T-helper 17 cell (primary cell): Measurements from ENCODE around the gene APLF. TPM values are rescaled to one million over a fixed set of nuclear protein-coding genes. Genes with fewer than 3 reads are reported as not detected.
"Not testable (repeated sequence)": the region's sequence is repeated elsewhere in the genome, so short reads cannot be mapped to it uniquely, and the experiment has no call there.

Experiments used
- ATAC-seq: fragments of 150-1000 bp; cut with Tn5 transposase; 2 replicates; pipeline ENCODE4 v1.10.0; 2021; ENCODE audit warnings: mild to moderate bottlenecking, moderate library complexity
- DNase-seq, 3 donors: peaks; one replicate each; pipeline versions ENCODE4 v3.0.0 to v3.0.0-alpha.2; 2020 to 2021
- H3K9me3 ChIP-seq: one replicate; pipeline ENCODE4 v1.7.0; 2013; ENCODE audit warnings: low read length, mild to moderate bottlenecking; ENCODE audit not compliant: control insufficient read depth, poor library complexity, severe bottlenecking
- H3K27ac Mint-ChIP-seq: one replicate; pipeline ENCODE4 v1.8.0; 2022; ENCODE audit warnings: mild to moderate bottlenecking, moderate library complexity, mixed read lengths
- H3K27me3 Mint-ChIP-seq: one replicate; pipeline ENCODE4 v1.8.0; 2022; ENCODE audit warnings: mixed read lengths
- H3K36me3 Mint-ChIP-seq: one replicate; pipeline ENCODE4 v1.8.0; 2022; ENCODE audit warnings: low read depth, mixed read lengths
- H3K4me1 Mint-ChIP-seq: one replicate; pipeline ENCODE4 v1.8.0; 2022; ENCODE audit warnings: mild to moderate bottlenecking, mixed read lengths
- H3K4me3 Mint-ChIP-seq: one replicate; pipeline ENCODE4 v1.8.0; 2022; ENCODE audit warnings: mild to moderate bottlenecking, moderate library complexity, mixed read lengths
- total RNA-seq, 4 donors: library from RNA in 2 of 4; stranded (reverse) in 2 of 4; gene quantifications; one replicate each; pipeline ENCODE4 v1.2.3 and lab custom pipeline; 2022 to 2026

The APLF gene
- total RNA-seq, 2 donors from 2014 or later, result 5.3 to 6.4 TPM

DNA sequence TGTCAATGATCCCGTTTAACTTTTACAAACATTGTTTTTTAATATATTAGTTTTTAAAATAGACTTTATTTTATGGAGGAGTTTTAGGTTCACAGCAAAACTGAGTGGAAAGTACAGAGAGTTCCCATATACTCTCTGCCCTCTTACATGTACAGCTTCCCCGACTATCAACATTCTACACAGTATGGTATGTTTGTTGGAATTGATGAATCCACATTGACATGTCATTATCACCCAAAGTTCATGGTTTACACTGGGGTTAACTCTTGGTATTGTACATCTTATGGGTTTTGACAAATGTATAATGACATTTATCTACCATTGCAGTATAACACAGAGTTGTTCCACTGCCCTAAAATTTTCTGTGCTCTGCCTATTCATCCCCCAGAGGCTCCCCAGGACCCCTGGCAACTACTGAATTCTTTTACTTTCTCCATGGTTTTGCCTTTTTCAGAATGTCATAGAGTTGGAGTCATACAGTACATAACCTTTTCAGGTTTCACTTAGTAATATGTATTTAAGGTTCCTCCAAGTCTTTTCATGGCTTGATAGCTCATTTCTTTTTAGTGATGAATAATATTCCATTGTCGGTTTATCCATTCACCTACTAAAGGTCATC lies 5.5 kb downstream of the APLF start:
- no peak overlapping the region for H3K4me3 Mint-ChIP-seq
- ATAC-seq (no peak), DNase-seq (no peak)
- H3K27me3 Mint-ChIP-seq, result no peaks in the 10 kb centered on the region
- no peaks in the 10 kb centered on the region for H3K9me3 ChIP-seq
- peaks cover 19% of the 10 kb centered on the region for H3K4me1 Mint-ChIP-seq
- H3K27ac Mint-ChIP-seq, result peak overlapping the region; percentile 14
- peaks cover 2% of the 10 kb centered on the region for H3K36me3 Mint-ChIP-seq

- peaks cover 2% of the 10 kb centered on the region for H3K36me3 Mint-ChIP-seq
- no peaks in the 10 kb centered on the region for H3K27me3 Mint-ChIP-seq
- DNase-seq, result no peak
- H3K4me1 Mint-ChIP-seq, result peaks cover 10% of the 10 kb centered on the region
- no peak overlapping the region for H3K4me3 Mint-ChIP-seq
- ATAC-seq, result no peak
- H3K9me3 ChIP-seq, result no peaks in the 10 kb centered on the region
- H3K27ac Mint-ChIP-seq, result no peak overlapping the region
These were observed 7.7 kb downstream of the APLF start for GRCh38 chr2:68475110-68475509.

DNA sequence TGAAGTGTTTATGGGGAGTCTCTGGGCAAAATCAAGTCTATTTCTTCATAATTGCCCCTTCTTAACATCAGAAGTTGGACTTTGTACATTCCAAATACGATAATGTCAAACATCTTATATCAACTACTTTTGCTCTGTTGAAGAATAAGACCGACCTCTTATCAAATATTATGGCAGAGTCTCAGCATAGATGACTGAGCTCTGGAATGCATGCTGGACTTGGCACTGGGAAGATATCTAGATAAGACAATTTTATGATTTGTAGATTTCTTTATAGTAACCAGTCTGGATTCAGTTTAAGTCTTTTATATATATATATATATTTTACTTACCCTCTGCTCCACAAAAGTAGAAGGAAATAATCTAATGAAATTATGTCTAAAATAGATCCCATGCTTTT lies 8.2 kb downstream of the APLF start:
- ATAC-seq (no peak), DNase-seq (no peak)
- H3K4me1 Mint-ChIP-seq, result peaks cover 10% of the 10 kb centered on the region
- no peaks in the 10 kb centered on the region for H3K27me3 Mint-ChIP-seq
- no peak overlapping the region for H3K27ac Mint-ChIP-seq
- no peak overlapping the region for H3K4me3 Mint-ChIP-seq
- H3K36me3 Mint-ChIP-seq, result peaks cover 2% of the 10 kb centered on the region
- H3K9me3 ChIP-seq, result no peaks in the 10 kb centered on the region

- Mint-ChIP-seq H3K4me3 (no peak overlapping the region), H3K4me1 (peaks cover 12% of the 10 kb centered on the region), H3K27ac (no peak overlapping the region), H3K36me3 (peaks cover 2% of the 10 kb centered on the region), H3K27me3 (no peaks in the 10 kb centered on the region)
- no peak for ATAC-seq
- H3K9me3 ChIP-seq, result no peaks in the 10 kb centered on the region
- no peak for DNase-seq
These were observed 9.1 kb downstream of the APLF start for GRCh38 chr2:68476454-68476853.

- H3K4me1 Mint-ChIP-seq, result peaks cover 6% of the 10 kb centered on the region
- H3K27ac Mint-ChIP-seq, result no peak overlapping the region
- no peaks in the 10 kb centered on the region for H3K36me3 Mint-ChIP-seq
- H3K9me3 ChIP-seq, result no peaks in the 10 kb centered on the region
- no peaks in the 10 kb centered on the region for H3K27me3 Mint-ChIP-seq
- DNase-seq, result no peak
- H3K4me3 Mint-ChIP-seq, result no peak overlapping the region
- ATAC-seq, result no peak
These were observed 11.3 kb downstream of the APLF start for GRCh38 chr2:68478688-68479087.

GRCh38 chr2:68482296-68482820 lies 15.0 kb downstream of the APLF start:
- Mint-ChIP-seq H3K27ac (no peak overlapping the region), H3K27me3 (no peaks in the 10 kb centered on the region), H3K4me1 (peaks cover 4% of the 10 kb centered on the region), H3K36me3 (no peaks in the 10 kb centered on the region), H3K4me3 (no peak overlapping the region)
- no peak for DNase-seq
- no peaks in the 10 kb centered on the region for H3K9me3 ChIP-seq
- ATAC-seq, result no peak

DNA sequence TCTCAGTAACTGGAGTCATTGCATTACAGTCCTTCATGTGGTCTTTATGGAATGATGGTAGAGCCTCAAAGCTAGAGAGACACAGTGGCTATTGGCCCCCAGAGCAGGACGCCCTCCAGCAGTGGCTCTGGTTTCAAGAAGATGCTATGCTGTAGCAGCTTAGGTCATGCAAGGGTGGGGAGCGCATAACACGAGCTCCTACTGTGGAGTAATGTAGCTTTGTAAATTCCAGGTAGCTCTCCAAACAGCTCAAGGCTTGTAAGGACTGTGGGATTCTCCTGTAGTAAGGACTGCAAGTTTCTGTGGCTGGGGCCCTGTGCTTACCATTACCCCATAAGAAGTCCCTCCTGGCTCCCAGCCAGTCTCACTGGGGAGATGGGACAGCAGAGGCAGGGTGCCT lies 15.6 kb downstream of the APLF start:
- peaks cover 4% of the 10 kb centered on the region for H3K4me1 Mint-ChIP-seq

DNA sequence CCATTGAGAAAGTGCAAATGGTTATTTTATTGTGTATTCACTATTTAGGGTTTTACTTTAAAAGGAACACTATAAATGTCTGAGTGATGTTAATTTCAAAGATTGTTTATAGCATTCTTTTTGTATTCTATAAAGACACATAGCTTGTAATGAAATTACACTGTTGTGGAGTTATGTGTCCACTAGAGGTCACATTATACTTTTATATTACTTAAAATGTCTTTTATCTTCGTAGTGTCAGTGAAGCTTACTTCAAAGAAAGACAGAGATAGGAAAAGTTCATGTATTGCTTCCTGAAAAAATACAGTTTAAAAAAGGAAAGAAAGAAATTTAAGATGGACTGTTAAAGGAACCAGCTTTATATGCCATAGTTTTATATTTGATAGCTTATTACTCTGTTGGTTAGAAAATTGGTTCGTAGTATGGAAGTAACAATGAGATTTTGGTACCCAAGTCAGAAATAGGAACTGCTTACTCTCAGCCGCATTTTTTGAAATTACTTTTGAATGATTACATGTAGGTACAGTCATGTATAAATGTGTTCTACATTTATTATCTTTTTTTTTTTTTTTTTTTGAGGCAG lies 20.5 kb downstream of the APLF start:
- no peaks in the 10 kb centered on the region for H3K27me3 Mint-ChIP-seq
- DNase-seq (no peak), ATAC-seq (peak; percentile 57)
- H3K9me3 ChIP-seq, result no peaks in the 10 kb centered on the region
- no peak overlapping the region for H3K4me3 Mint-ChIP-seq
- H3K4me1 Mint-ChIP-seq, result peaks cover 6% of the 10 kb centered on the region
- no peak overlapping the region for H3K27ac Mint-ChIP-seq
- no peaks in the 10 kb centered on the region for H3K36me3 Mint-ChIP-seq

More for the DNA sequence above, 15.6 kb downstream of the APLF start:
- no peak for DNase-seq
- Mint-ChIP-seq H3K4me3 (no peak overlapping the region), H3K27me3 (no peaks in the 10 kb centered on the region), H3K27ac (no peak overlapping the region), H3K36me3 (no peaks in the 10 kb centered on the region)
- H3K9me3 ChIP-seq, result no peaks in the 10 kb centered on the region
- ATAC-seq, result no peak

DNA sequence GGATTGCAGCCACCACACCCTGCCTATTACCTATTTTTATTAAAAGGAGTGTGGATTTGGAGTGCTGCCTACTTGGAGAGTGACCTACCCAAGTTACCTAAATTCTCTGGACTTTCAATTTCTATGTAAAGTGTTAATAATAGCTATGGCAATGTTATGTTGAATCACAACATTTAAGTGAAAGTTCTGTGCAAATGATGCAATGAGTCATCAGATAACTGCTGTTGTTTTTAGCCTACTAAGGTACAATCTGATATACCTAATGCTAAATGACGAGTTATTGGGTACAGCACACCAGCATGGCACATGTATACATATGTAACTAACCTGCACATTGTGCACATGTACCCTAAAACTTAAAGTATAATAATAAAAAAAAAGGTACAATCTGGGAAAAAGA lies 21.2 kb downstream of the APLF start:
- not testable (repeated sequence) for H3K4me1 Mint-ChIP-seq, H3K27me3 Mint-ChIP-seq, H3K4me3 Mint-ChIP-seq, DNase-seq, H3K9me3 ChIP-seq, H3K27ac Mint-ChIP-seq, ATAC-seq, H3K36me3 Mint-ChIP-seq

- no peaks in the 10 kb centered on the region for H3K9me3 ChIP-seq
- H3K36me3 Mint-ChIP-seq, result no peaks in the 10 kb centered on the region
- H3K4me1 Mint-ChIP-seq, result peaks cover 6% of the 10 kb centered on the region
- H3K27ac Mint-ChIP-seq, result no peak overlapping the region
- DNase-seq (no peak), ATAC-seq (no peak)
- no peaks in the 10 kb centered on the region for H3K27me3 Mint-ChIP-seq
- H3K4me3 Mint-ChIP-seq, result no peak overlapping the region
These were observed 21.9 kb downstream of the APLF start for GRCh38 chr2:68489282-68489681.

DNA sequence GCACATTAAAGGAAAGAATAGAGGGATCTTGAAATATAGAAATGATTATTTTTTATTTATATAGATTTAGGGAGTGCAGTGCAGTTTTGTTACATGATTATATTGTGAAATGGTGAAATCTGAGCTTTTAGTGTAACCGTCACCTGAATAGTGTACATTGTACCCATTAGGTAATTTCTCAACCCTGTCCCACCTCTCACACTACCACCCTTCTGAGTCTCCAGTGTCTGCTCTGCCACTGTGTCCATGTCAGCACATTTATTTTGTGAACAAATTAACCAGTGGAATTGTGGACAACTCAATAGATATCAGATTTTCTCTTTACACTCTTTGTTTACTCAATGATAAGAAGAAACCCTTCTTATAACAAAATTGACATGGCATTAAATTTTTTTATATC lies 24.2 kb downstream of the APLF start:
- Mint-ChIP-seq H3K4me3 (no peak overlapping the region), H3K27me3 (no peaks in the 10 kb centered on the region), H3K27ac (no peak overlapping the region), H3K4me1 (peaks cover 6% of the 10 kb centered on the region), H3K36me3 (no peaks in the 10 kb centered on the region)
- no peak for ATAC-seq
- H3K9me3 ChIP-seq, result no peaks in the 10 kb centered on the region
- no peak for DNase-seq

DNA sequence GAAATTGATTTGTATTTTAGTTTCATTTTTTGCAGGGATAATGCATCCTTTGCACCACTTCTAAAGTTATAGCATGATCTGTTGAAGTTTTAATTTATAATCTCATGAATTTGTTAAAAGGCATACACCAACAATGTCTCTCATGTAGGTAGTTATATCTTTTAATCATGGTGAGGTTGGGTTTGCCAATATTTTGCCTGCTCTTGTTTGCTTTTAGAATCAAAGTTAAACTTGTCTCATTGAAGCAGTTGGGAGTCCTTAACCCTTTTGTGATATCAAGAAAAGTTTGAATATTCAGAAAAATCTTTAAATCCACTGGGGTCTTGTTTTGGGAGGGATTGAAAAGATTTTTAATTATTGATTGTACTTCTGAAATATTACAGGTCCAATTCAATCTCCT lies 31.7 kb downstream of the APLF start:
- H3K4me1 Mint-ChIP-seq, result peaks cover 7% of the 10 kb centered on the region
- DNase-seq (no peak), ATAC-seq (no peak)
- H3K27me3 Mint-ChIP-seq, result no peaks in the 10 kb centered on the region
- H3K9me3 ChIP-seq, result no peaks in the 10 kb centered on the region
- peaks cover 2% of the 10 kb centered on the region for H3K36me3 Mint-ChIP-seq
- no peak overlapping the region for H3K27ac Mint-ChIP-seq
- H3K4me3 Mint-ChIP-seq, result no peak overlapping the region

- no peak for ATAC-seq
- Mint-ChIP-seq H3K36me3 (peaks cover 2% of the 10 kb centered on the region), H3K27me3 (no peaks in the 10 kb centered on the region), H3K4me3 (no peak overlapping the region), H3K27ac (no peak overlapping the region), H3K4me1 (peaks cover 11% of the 10 kb centered on the region)
- DNase-seq, result no peak
- no peaks in the 10 kb centered on the region for H3K9me3 ChIP-seq
These were observed 33.3 kb downstream of the APLF start for GRCh38 chr2:68500649-68501048.

GRCh38 chr2:68501768-68502167 lies 34.4 kb downstream of the APLF start:
- Mint-ChIP-seq H3K27ac (no peak overlapping the region), H3K36me3 (peaks cover 1% of the 10 kb centered on the region), H3K27me3 (no peaks in the 10 kb centered on the region), H3K4me1 (peaks cover 21% of the 10 kb centered on the region), H3K4me3 (no peak overlapping the region)
- ATAC-seq, result no peak
- no peaks in the 10 kb centered on the region for H3K9me3 ChIP-seq
- no peak for DNase-seq
